K562 (cell line): ENCODE results near the gene LRRC27. TPM values are rescaled to one million over a fixed set of nuclear protein-coding genes. Genes with fewer than 3 reads are reported as not detected.

Experiments
- BMI1 ChIP-seq: fragments of 150-350 bp; IDR thresholded peaks from 2 replicates; pipeline ENCODE4 v1.6.1; 2014; ENCODE audit warnings: low read length
- BRF2 ChIP-seq: IDR thresholded peaks from 3 replicates; pipeline ENCODE4 v1.6.1; 2011; ENCODE audit warnings: borderline replicate concordance, mild to moderate bottlenecking; ENCODE audit not compliant: insufficient read length, insufficient read depth
- KLF16 ChIP-seq: IDR thresholded peaks from 2 replicates; pipeline ENCODE4 v1.6.1; 2016; ENCODE audit warnings: antibody characterized with exemption
- PATZ1 ChIP-seq: fragments of 250-450 bp; sonication (Bioruptor Pico); IDR thresholded peaks from 2 replicates; pipeline ENCODE4 v1.5.0; 2020; ENCODE audit warnings: mild to moderate bottlenecking, borderline replicate concordance
- SAFB ChIP-seq: fragments of 200-400 bp; formaldehyde crosslinking; IDR thresholded peaks from 2 replicates; pipeline ENCODE4 v1.6.1; 2017; ENCODE audit warnings: low read depth, low read length, borderline replicate concordance
- ZNF696 ChIP-seq: fragments of 250-450 bp; sonication (Bioruptor Pico); conservative IDR thresholded peaks from 2 replicates; pipeline ENCODE4 v1.4.0; 2020; ENCODE audit warnings: mild to moderate bottlenecking, moderate library complexity
- polyA plus RNA-seq, 8 experiments: library from polyadenylated mRNA; depleted of rRNA in 4 of 8; stranded (reverse) in 5 of 8; unstranded in 3 of 8; fragments of >200 nt; fragmentation: Nextera tagmentation in 2 of 8; fragmentation: Illumina TruSeq in 1 of 8; extraction: Ambion mirVana in 2 of 8; extraction: Trizol in 1 of 8; gene quantifications; 2 replicates each; pipeline versions ENCODE4 v1.2.1 to v1.2.3, GENCODE V29; 2011 to 2014; ENCODE audit warnings: inconsistent platforms in 1 of 8, missing spikeins in 1 of 8
- total RNA-seq, 7 experiments: library from RNA; depleted of rRNA in 6 of 7; stranded (reverse); fragments of >200 nt in 6 of 7; fragmentation: Illumina TruSeq in 2 of 7; extraction: Trizol in 2 of 7; gene quantifications; 2 replicates each; pipeline versions ENCODE4 v1.2.1 to v1.2.3, GENCODE V29; 2011 to 2021; ENCODE audit warnings: low replicate concordance in 1 of 7
- TF ChIP-seq, protein P1 (sequence below): IDR thresholded peaks from 2 replicates; pipeline ENCODE4 v1.6.1; 2011; ENCODE audit warnings: borderline replicate concordance, low read depth, mild to moderate bottlenecking, moderate library complexity, low read length; ENCODE audit not compliant: insufficient read depth, poor library complexity, severe bottlenecking
- TF ChIP-seq, protein P2 (sequence below): fragments of 200-800 bp; sonication (Bioruptor generic); IDR thresholded peaks from 2 replicates; pipeline ENCODE4 v1.6.1; 2017; ENCODE audit warnings: missing genetic modification characterization, missing compliant biosample characterization

Gene LRRC27
- total and polyA plus RNA-seq, 9 of the 15 experiments (the other 6 are each of a cell fraction or from before 2014, with no cell fraction given): 0.10 to 2.7 (median 1.4) TPM

- TF ChIP-seq PATZ1: no peak
- TF ChIP-seq BRF2: no peak
- TF ChIP-seq SAFB: no peak
- TF ChIP-seq BMI1: no peak
- TF ChIP-seq ZNF696 (CRISPR knock-in tag): no peak
- TF ChIP-seq, protein P1, sequence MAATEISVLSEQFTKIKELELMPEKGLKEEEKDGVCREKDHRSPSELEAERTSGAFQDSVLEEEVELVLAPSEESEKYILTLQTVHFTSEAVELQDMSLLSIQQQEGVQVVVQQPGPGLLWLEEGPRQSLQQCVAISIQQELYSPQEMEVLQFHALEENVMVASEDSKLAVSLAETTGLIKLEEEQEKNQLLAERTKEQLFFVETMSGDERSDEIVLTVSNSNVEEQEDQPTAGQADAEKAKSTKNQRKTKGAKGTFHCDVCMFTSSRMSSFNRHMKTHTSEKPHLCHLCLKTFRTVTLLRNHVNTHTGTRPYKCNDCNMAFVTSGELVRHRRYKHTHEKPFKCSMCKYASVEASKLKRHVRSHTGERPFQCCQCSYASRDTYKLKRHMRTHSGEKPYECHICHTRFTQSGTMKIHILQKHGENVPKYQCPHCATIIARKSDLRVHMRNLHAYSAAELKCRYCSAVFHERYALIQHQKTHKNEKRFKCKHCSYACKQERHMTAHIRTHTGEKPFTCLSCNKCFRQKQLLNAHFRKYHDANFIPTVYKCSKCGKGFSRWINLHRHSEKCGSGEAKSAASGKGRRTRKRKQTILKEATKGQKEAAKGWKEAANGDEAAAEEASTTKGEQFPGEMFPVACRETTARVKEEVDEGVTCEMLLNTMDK: peak; percentile 32
- TF ChIP-seq, protein P2, sequence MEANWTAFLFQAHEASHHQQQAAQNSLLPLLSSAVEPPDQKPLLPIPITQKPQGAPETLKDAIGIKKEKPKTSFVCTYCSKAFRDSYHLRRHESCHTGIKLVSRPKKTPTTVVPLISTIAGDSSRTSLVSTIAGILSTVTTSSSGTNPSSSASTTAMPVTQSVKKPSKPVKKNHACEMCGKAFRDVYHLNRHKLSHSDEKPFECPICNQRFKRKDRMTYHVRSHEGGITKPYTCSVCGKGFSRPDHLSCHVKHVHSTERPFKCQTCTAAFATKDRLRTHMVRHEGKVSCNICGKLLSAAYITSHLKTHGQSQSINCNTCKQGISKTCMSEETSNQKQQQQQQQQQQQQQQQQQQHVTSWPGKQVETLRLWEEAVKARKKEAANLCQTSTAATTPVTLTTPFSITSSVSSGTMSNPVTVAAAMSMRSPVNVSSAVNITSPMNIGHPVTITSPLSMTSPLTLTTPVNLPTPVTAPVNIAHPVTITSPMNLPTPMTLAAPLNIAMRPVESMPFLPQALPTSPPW (CRISPR knock-in tag): peak; percentile 74
- TF ChIP-seq KLF16: peak; percentile 25; the same call in 1 of the 2 replicates
Observed at GRCh38 chr10:132387764-132388210, 55.8 kb downstream of the LRRC27 start (continued).
